Endothelial cell of umbilical vein (primary cell): ENCODE data around the gene SLC9A9. TPM values are rescaled to one million over a fixed set of nuclear protein-coding genes. Genes with fewer than 3 reads are reported as not detected.

ENCODE experiments used
- BruUV-seq: library from RNA; stranded (reverse); fragments of 400-500 nt; replicated peaks from 2 replicates; lab custom pipeline; 2021; lab: Mats Ljungman, UMichigan
- CTCF ChIA-PET: fragments of 300-600, 350-600 bp; sonication (Branson Sonifier 250); formaldehyde crosslinking; loops from one replicate; lab custom pipeline; 2021; ENCODE audit warnings: antibody characterized with exemption, inconsistent platforms; lab: Charles Lee
- POLR2A ChIA-PET: fragments of 300-600, 350-600 bp; sonication (Branson Sonifier 250); formaldehyde crosslinking; loops from one replicate; lab custom pipeline; 2021; ENCODE audit warnings: antibody characterized with exemption, inconsistent platforms; lab: Charles Lee
- DNase-seq: peaks from one replicate; pipeline ENCODE4 v3.0.0-alpha.2; 2011; ENCODE audit warnings: low read depth, low spot score
- FAIRE-seq: peaks from 2 replicates; lab custom pipeline; 2011; peaks lifted over from hg19 to GRCh38; lab: Jason Lieb, UNC
- H2AFZ ChIP-seq: 2 replicates; pipeline ENCODE4 v1.6.0; 2012; ENCODE audit warnings: low read depth, low read length, control low read depth, inconsistent platforms
- H3K27ac ChIP-seq: 2 replicates; pipeline ENCODE4 v1.5.1; 2011; ENCODE audit warnings: low read depth, mild to moderate bottlenecking, control low read depth, low read length, moderate library complexity; ENCODE audit not compliant: insufficient read depth
- H3K27me3 ChIP-seq, 2 experiments: 2 replicates each; pipeline versions ENCODE4 v1.6.0 to v1.6.1; 2011; ENCODE audit warnings: low read length in 2 of 2, mixed read lengths in 1 of 2; ENCODE audit not compliant: control insufficient read depth in 2 of 2, insufficient read depth in 2 of 2
- H3K36me3 ChIP-seq, 2 experiments: 2 replicates in 1 of 2; 3 replicates in 1 of 2; pipeline ENCODE4 v1.5.1; 2011; ENCODE audit warnings: low read length in 2 of 2, mild to moderate bottlenecking in 1 of 2, moderate library complexity in 1 of 2; ENCODE audit not compliant: control insufficient read depth in 2 of 2, insufficient read depth in 2 of 2; ENCODE audit errors: extremely low read depth in 1 of 2
- H3K4me1 ChIP-seq: 3 replicates; pipeline ENCODE4 v1.5.1; 2011; ENCODE audit warnings: mild to moderate bottlenecking, low read length; ENCODE audit not compliant: control insufficient read depth, insufficient read depth; ENCODE audit errors: extremely low read depth
- H3K4me2 ChIP-seq: 2 replicates; pipeline ENCODE4 v1.6.1; 2011; ENCODE audit warnings: low read length, control low read depth, mixed read lengths; ENCODE audit not compliant: insufficient read depth
- H3K4me3 ChIP-seq, 3 experiments: fragments of 200-600 bp in 1 of 3; sonication (generic), shearing (Covaris generic) in 1 of 3; replicated peaks in 1 of 3; 2 replicates each; pipeline ENCODE4 v1.5.1; 2011 to 2016; ENCODE audit warnings: control low read depth in 3 of 3, low read length in 3 of 3, mild to moderate bottlenecking in 2 of 3, inconsistent platforms in 1 of 3, low read depth in 1 of 3, moderate library complexity in 1 of 3; ENCODE audit not compliant: insufficient read depth in 1 of 3
- H3K79me2 ChIP-seq: 2 replicates; pipeline ENCODE4 v1.6.0; 2012; ENCODE audit warnings: low read length, inconsistent platforms; ENCODE audit not compliant: control insufficient read depth, insufficient read depth
- H3K9ac ChIP-seq: replicated peaks from 2 replicates; pipeline ENCODE3; 2011; ENCODE audit warnings: low read length, control low read depth; ENCODE audit not compliant: insufficient read depth; ENCODE audit errors: extremely low read depth
- H3K9me1 ChIP-seq: replicated peaks from 3 replicates; pipeline ENCODE4 v1.6.0; 2011; ENCODE audit warnings: mild to moderate bottlenecking, low read length; ENCODE audit not compliant: control insufficient read depth, insufficient read depth; ENCODE audit errors: extremely low read depth
- H3K9me3 ChIP-seq: replicated peaks from 2 replicates; pipeline ENCODE4 v1.5.1; 2012; ENCODE audit warnings: low read length, inconsistent platforms; ENCODE audit not compliant: control insufficient read depth, insufficient read depth
- H4K20me1 ChIP-seq: replicated peaks from 2 replicates; pipeline ENCODE3; 2011; ENCODE audit warnings: mild to moderate bottlenecking, low read length; ENCODE audit not compliant: control insufficient read depth, insufficient read depth; ENCODE audit errors: extremely low read depth
- CTCF ChIP-seq, 2 donors: IDR thresholded peaks; 1 replicate in 1 of 2; 2 replicates in 1 of 2; pipeline ENCODE4 v1.5.1; 2011; ENCODE audit warnings: low read length in 2 of 2, mild to moderate bottlenecking in 2 of 2, moderate library complexity in 2 of 2, control low read depth in 1 of 2, inconsistent platforms in 1 of 2, low read depth in 1 of 2; ENCODE audit not compliant: insufficient read depth in 1 of 2; ENCODE audit errors: extremely low read depth in 1 of 2
- EZH2 ChIP-seq: IDR thresholded peaks from 2 replicates; pipeline ENCODE4 v1.6.1; 2012; ENCODE audit warnings: borderline replicate concordance, low read depth, mild to moderate bottlenecking, moderate library complexity, low read length, inconsistent platforms; ENCODE audit not compliant: severe bottlenecking
- FOS ChIP-seq: IDR thresholded peaks from 2 replicates; pipeline ENCODE4 v1.6.1; 2011; ENCODE audit warnings: mild to moderate bottlenecking, low read length, moderate library complexity, borderline replicate concordance; ENCODE audit not compliant: insufficient read depth
- GATA2 ChIP-seq: IDR thresholded peaks from 2 replicates; pipeline ENCODE4 v1.7.0; 2011; ENCODE audit warnings: low read depth, mild to moderate bottlenecking, moderate library complexity, mixed read lengths, low read length; ENCODE audit not compliant: insufficient read length, insufficient read depth
- JUN ChIP-seq: IDR thresholded peaks from 2 replicates; pipeline ENCODE4 v1.6.1; 2011; ENCODE audit warnings: borderline replicate concordance, low read depth; ENCODE audit not compliant: insufficient read length, insufficient read depth
- MYC ChIP-seq: IDR thresholded peaks from one replicate; pipeline ENCODE4 v1.6.1; 2011; ENCODE audit warnings: mild to moderate bottlenecking, low read depth, low read length
- POLR2A ChIP-seq: IDR thresholded peaks from 2 replicates; pipeline ENCODE4 v1.6.1; 2012; ENCODE audit warnings: low read depth, mild to moderate bottlenecking, control low read depth, low read length
- POLR2AphosphoS5 ChIP-seq: IDR thresholded peaks from 2 replicates; pipeline ENCODE4 v1.6.1; 2012; ENCODE audit warnings: low read depth, mild to moderate bottlenecking, control low read depth, low read length, moderate library complexity; ENCODE audit not compliant: insufficient read depth
- dilution Hi-C: fragments of 300-500 bp; cut with MboI; formaldehyde crosslinking; loops from one replicate; pipeline ENCODE4 v1.15.0; 2019; ENCODE audit warnings: low sequenced_read_pairs; ENCODE audit not compliant: extremely low pct_ligation_motif_present
- intact Hi-C: fragments of 100-400 bp; cut with micrococcal nuclease; formaldehyde crosslinking; loops from one replicate; pipeline ENCODE4 v1.10.0; 2022
- polyA plus RNA-seq, 4 experiments: library from polyadenylated mRNA; depleted of rRNA in 3 of 4; stranded (reverse) in 3 of 4; unstranded in 1 of 4; fragments of >200 nt; gene quantifications; 2 replicates each; pipeline versions ENCODE4 v1.2.1 to v1.2.3, GENCODE V29; 2011 to 2012; ENCODE audit warnings: missing spikeins in 1 of 4
- total RNA-seq: library from RNA; stranded (reverse); gene quantifications from 2 replicates; pipeline ENCODE4 v1.2.3, GENCODE V29; 2021

SLC9A9 gene
- total and polyA plus RNA-seq, 2 donors (not counting 3 experiments of a cell fraction or from before 2014, with no cell fraction given), result 1.5 to 1.8 TPM

GRCh38 chr3:143277531-143277930 is 570.7 kb downstream of the SLC9A9 start:
- TF ChIP-seq POLR2AphosphoS5, result no peak
- no peak for TF ChIP-seq FOS
- no peak for TF ChIP-seq GATA2
- TF ChIP-seq MYC, result no peak
- no peak for TF ChIP-seq CTCF (IDR thresholded peaks at IDR 0.05; ENCODE audit: extremely low read depth in 1 of 2, insufficient read depth in 1 of 2, low read depth in 1 of 2, low read length in 2 of 2)
- TF ChIP-seq EZH2, result no peak
- TF ChIP-seq JUN, result no peak
- TF ChIP-seq POLR2A, result no peak
- Histone ChIP-seq H3K79me2 (no peaks in the 10 kb centered on the region), H3K9me1 (no peaks in the 10 kb centered on the region), H3K4me2 (no peak overlapping the region), H3K27me3 (no peaks in the 10 kb centered on the region), H2AFZ (no peak overlapping the region), H3K36me3 (no peaks in the 10 kb centered on the region), H3K9ac (no peak overlapping the region), H3K27ac (no peak overlapping the region), H3K4me1 (no peaks in the 10 kb centered on the region), H3K9me3 (no peaks in the 10 kb centered on the region), H4K20me1 (no peaks in the 10 kb centered on the region), H3K4me3 (no peak overlapping the region)
- DNase-seq (no peak), FAIRE-seq (no peak)
- no TSS peak for BruUV-seq
- POLR2A ChIA-PET, result no interaction called here
- CTCF ChIA-PET, result no interaction called here
- intact Hi-C loops (no loop called here), dilution Hi-C loops (no loop called here)
